HEK293 (cell line): ENCODE results near the gene ST3GAL2.

ENCODE experiments used
- AEBP2 ChIP-seq: fragments of 450-650 bp; formaldehyde crosslinking; IDR thresholded peaks from 2 replicates; pipeline ENCODE4 v1.5.1; 2016; ENCODE audit warnings: missing biosample characterization, missing genetic modification characterization, borderline replicate concordance
- HOXC10 ChIP-seq: sonication (generic); formaldehyde crosslinking; IDR thresholded peaks from 2 replicates; pipeline ENCODE4 v1.8.1; 2023; ENCODE audit warnings: mild to moderate bottlenecking, missing genetic modification reagents
- PRDM6 ChIP-seq: fragments of 450-650 bp; formaldehyde crosslinking; IDR thresholded peaks from 2 replicates; pipeline ENCODE4 v1.5.1; 2017; ENCODE audit warnings: missing biosample characterization, missing genetic modification characterization
- SALL2 ChIP-seq: fragments of 450-650 bp; formaldehyde crosslinking; IDR thresholded peaks from 2 replicates; pipeline ENCODE4 v1.5.0; 2017; ENCODE audit warnings: missing biosample characterization, mild to moderate bottlenecking, missing genetic modification characterization, borderline replicate concordance
- SCRT1 ChIP-seq: fragments of 450-650 bp; formaldehyde crosslinking; IDR thresholded peaks from 2 replicates; pipeline ENCODE4 v1.5.1; 2016; ENCODE audit warnings: missing biosample characterization, missing genetic modification characterization, borderline replicate concordance
- ZBTB17 ChIP-seq: fragments of 450-650 bp; formaldehyde crosslinking; IDR thresholded peaks from 2 replicates; pipeline ENCODE4 v1.5.1; 2016; ENCODE audit warnings: missing biosample characterization, missing genetic modification characterization
- ZBTB49 ChIP-seq: fragments of 450-650 bp; formaldehyde crosslinking; IDR thresholded peaks from 2 replicates; pipeline ENCODE4 v1.5.1; 2016; ENCODE audit warnings: missing biosample characterization, missing genetic modification characterization, low read depth
- ZNF112 ChIP-seq: fragments of 450-650 bp; formaldehyde crosslinking; IDR thresholded peaks from 2 replicates; pipeline ENCODE4 v1.5.0; 2017; ENCODE audit warnings: missing biosample characterization, missing genetic modification characterization
- ZNF132 ChIP-seq: fragments of 450-650 bp; formaldehyde crosslinking; IDR thresholded peaks from 2 replicates; pipeline ENCODE4 v1.5.1; 2017; ENCODE audit warnings: missing biosample characterization, missing genetic modification characterization, borderline replicate concordance
- ZNF416 ChIP-seq: fragments of 450-650 bp; formaldehyde crosslinking; IDR thresholded peaks from 2 replicates; pipeline ENCODE4 v1.5.1; 2016; ENCODE audit warnings: missing biosample characterization, missing genetic modification characterization
- ZNF426 ChIP-seq: fragments of 450-650 bp; formaldehyde crosslinking; IDR thresholded peaks from 2 replicates; pipeline ENCODE4 v1.5.1; 2017; ENCODE audit warnings: missing biosample characterization, missing genetic modification characterization, mild to moderate bottlenecking, inconsistent platforms, moderate library complexity
- ZNF626 ChIP-seq: fragments of 450-650 bp; sonication (Bioruptor Pico); formaldehyde crosslinking; IDR thresholded peaks from 2 replicates; pipeline ENCODE4 v1.5.1; 2018; ENCODE audit warnings: missing biosample characterization, missing genetic modification characterization, inconsistent platforms
- ZNF629 ChIP-seq: fragments of 450-650 bp; formaldehyde crosslinking; IDR thresholded peaks from 2 replicates; pipeline ENCODE4 v1.5.1; 2017; ENCODE audit warnings: missing biosample characterization, missing genetic modification characterization
- ZNF76 ChIP-seq: fragments of 450-650 bp; formaldehyde crosslinking; IDR thresholded peaks from 2 replicates; pipeline ENCODE4; 2016; ENCODE audit warnings: low read depth, missing biosample characterization, missing genetic modification characterization, borderline replicate concordance
- ZNF768 ChIP-seq: fragments of 450-650 bp; formaldehyde crosslinking; IDR thresholded peaks from 2 replicates; pipeline ENCODE4 v1.5.1; 2018; ENCODE audit warnings: missing biosample characterization, mild to moderate bottlenecking, missing genetic modification characterization
- ZNF785 ChIP-seq: fragments of 450-650 bp; formaldehyde crosslinking; IDR thresholded peaks from 2 replicates; pipeline ENCODE4 v1.5.1; 2016; ENCODE audit warnings: missing biosample characterization, missing genetic modification characterization
- ZNF792 ChIP-seq: fragments of 450-650 bp; formaldehyde crosslinking; IDR thresholded peaks from 2 replicates; pipeline ENCODE4 v1.5.1; 2016; ENCODE audit warnings: missing biosample characterization, missing genetic modification characterization
- ZSCAN18 ChIP-seq: fragments of 450-650 bp; formaldehyde crosslinking; IDR thresholded peaks from 2 replicates; pipeline ENCODE4 v1.5.1; 2016; ENCODE audit warnings: missing biosample characterization, missing genetic modification characterization
- TF ChIP-seq, protein P1 (sequence below): fragments of 450-650 bp; formaldehyde crosslinking; IDR thresholded peaks from 2 replicates; pipeline ENCODE4 v1.5.1; 2016; ENCODE audit warnings: missing biosample characterization, missing genetic modification characterization

ST3GAL2 gene

DNA sequence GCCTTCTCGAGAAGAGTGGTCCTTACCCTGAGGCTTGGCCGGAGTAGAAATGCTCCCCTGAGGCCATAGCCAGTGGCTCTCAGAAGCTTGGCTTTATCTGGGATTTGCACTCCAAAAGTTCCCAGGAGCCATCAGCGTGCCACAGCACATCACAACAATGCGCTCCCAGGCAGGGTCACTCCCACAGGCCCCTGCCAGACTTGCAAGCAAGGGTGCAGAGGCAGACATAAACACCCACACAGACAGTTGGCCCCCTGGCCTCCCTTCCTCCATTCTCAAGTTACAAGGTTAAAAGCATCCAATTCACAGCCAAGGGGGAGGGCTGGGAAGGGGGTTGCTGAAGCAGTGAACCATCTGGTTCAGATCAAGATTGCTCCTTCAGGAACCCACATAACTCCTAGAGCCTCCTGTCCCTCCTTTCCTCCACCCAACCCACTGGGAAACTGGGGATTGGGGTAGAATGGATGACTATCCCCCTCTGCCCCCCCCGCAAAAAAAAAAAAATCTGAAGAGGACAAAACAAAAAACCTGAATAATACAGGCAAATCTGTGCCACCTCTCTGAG lies 1.8 kb downstream of the ST3GAL2 start (continued):
- TF ChIP-seq AEBP2 (tag by site-specific recombination) (no peak), ZNF626 (tag by site-specific recombination) (no peak), ZNF785 (tag by site-specific recombination) (no peak), ZNF768 (tag by site-specific recombination) (no peak), ZNF132 (tag by site-specific recombination) (no peak), ZBTB49 (tag by site-specific recombination) (no peak), ZNF426 (no peak), ZNF416 (tag by site-specific recombination) (no peak), ZNF76 (tag by site-specific recombination) (no peak), PRDM6 (tag by site-specific recombination) (no peak), SALL2 (tag by site-specific recombination) (no peak), ZBTB17 (no peak), ZNF629 (tag by site-specific recombination) (peak; percentile 18; the same call in 1 of the 2 replicates), HOXC10 (no peak), ZNF112 (tag by site-specific recombination) (no peak), ZSCAN18 (no peak), ZNF792 (tag by site-specific recombination) (no peak), SCRT1 (no peak)
- TF ChIP-seq, protein P1, sequence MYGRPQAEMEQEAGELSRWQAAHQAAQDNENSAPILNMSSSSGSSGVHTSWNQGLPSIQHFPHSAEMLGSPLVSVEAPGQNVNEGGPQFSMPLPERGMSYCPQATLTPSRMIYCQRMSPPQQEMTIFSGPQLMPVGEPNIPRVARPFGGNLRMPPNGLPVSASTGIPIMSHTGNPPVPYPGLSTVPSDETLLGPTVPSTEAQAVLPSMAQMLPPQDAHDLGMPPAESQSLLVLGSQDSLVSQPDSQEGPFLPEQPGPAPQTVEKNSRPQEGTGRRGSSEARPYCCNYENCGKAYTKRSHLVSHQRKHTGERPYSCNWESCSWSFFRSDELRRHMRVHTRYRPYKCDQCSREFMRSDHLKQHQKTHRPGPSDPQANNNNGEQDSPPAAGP, result peak; percentile 69
